ENCODE results near the gene VWA3A. TPM values are rescaled to one million over a fixed set of nuclear protein-coding genes. Genes with fewer than 3 reads are reported as not detected.
"Not testable (repeated sequence)": the region's sequence is repeated elsewhere in the genome, so short reads cannot be mapped to it uniquely, and the experiment has no call there.

VWA3A gene
- total and polyA plus RNA-seq, 2 experiments from 2014 or later = not detected

DNA sequence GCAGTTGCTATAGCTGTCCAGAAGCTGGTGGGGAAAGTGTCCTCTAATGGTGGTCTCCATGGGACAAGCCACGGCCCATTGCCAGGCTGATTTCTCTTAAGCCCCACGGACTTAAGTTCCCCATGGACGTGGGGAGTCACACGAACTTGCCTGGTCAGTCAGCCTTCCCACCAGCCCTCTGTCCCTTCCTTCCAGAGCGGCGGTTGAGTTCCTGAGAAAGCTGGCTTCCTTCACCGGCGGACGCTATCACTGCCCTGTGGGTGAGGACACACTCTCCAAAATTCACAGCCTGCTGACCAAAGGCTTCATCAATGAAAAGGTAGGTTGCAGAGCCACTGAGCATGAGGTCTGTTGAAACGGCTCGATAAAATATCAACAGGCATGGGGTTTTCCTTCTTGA lies 60.0 kb downstream of the VWA3A start:
- TF ChIP-seq EZH2 (IDR thresholded peaks at IDR 0.05; ENCODE audit: insufficient read depth, poor library complexity, severe bottlenecking) = no peak
- no peak for TF ChIP-seq EZH2phosphoT487 (IDR thresholded peaks at IDR 0.05; ENCODE audit: insufficient read depth, low read depth)
- no peaks in the 10 kb centered on the region for H3K79me2 ChIP-seq (ENCODE audit: insufficient read depth)
- no peaks in the 10 kb centered on the region for H3K36me3 ChIP-seq (ENCODE audit: low read depth)
- H3K9ac ChIP-seq = no peak overlapping the region
- no peak for DNase-seq
- H3K9me2 ChIP-seq (ENCODE audit: insufficient read depth) = no peaks in the 10 kb centered on the region
- H3K4me3 ChIP-seq = no peak overlapping the region
- in situ Hi-C loops (cut with MboI) = no loop called here
- H3F3A ChIP-seq (ENCODE audit: insufficient read depth) = no peaks in the 10 kb centered on the region
- H3K27ac ChIP-seq = no peak overlapping the region
- H3K4me1 ChIP-seq (ENCODE audit: insufficient read depth) = no peaks in the 10 kb centered on the region
- H3K4me2 ChIP-seq (ENCODE audit: unreplicated experiment) = no peak overlapping the region
- H4K20me1 ChIP-seq (ENCODE audit: insufficient read depth) = no peaks in the 10 kb centered on the region
- H2AFZ ChIP-seq = no peak overlapping the region
- peaks cover 11% of the 10 kb centered on the region for H3K27me3 ChIP-seq (replicated peaks; ENCODE audit: insufficient read depth)
- H3K9me3 ChIP-seq (ENCODE audit: low read depth) = no peaks in the 10 kb centered on the region
- 77 to 81% methylated on average over 11 of the region's 11 CpGs for WGBS, 2 experiments (ENCODE audit: low coverage in 1 of 2, low lambda C conversion rate in 2 of 2, missing lambda C conversion rate in 2 of 2)

DNA sequence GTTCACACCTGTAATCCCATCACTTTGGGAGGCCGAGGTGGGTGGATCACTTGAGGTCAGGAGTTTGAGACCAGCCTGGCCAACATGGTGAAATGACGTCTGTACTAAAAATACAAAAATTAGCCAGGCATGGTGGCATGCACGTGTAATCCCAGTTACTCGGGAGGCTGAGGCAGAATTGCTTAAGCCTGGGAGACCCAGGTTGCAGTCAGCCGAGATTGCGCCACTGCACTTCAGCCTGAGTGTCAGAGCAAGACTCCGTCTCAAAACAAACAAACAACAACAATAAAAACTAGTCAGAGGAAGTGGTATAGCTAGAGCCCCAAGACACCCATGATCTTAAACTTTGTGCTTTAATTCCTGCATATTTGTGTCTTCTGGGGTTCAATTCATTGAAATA lies 60.7 kb downstream of the VWA3A start:
- H3K36me3 ChIP-seq (ENCODE audit: low read depth); H2AFZ ChIP-seq; H3K4me2 ChIP-seq (ENCODE audit: unreplicated experiment); H3K79me2 ChIP-seq (ENCODE audit: insufficient read depth); DNase-seq; H3K4me1 ChIP-seq (ENCODE audit: insufficient read depth); H3K9me3 ChIP-seq (ENCODE audit: low read depth); H3K9me2 ChIP-seq (ENCODE audit: insufficient read depth); H3K9ac ChIP-seq; in situ Hi-C loops (cut with MboI); H3K4me3 ChIP-seq; H4K20me1 ChIP-seq (ENCODE audit: insufficient read depth); H3K27ac ChIP-seq; H3F3A ChIP-seq (ENCODE audit: insufficient read depth): not testable (repeated sequence)
- peaks cover 11% of the 10 kb centered on the region for H3K27me3 ChIP-seq (replicated peaks; ENCODE audit: insufficient read depth)
- 72% methylated on average over 7 of the region's 7 CpGs for WGBS, 2 experiments (ENCODE audit: low coverage in 1 of 2, low lambda C conversion rate in 2 of 2, missing lambda C conversion rate in 2 of 2)

- no peak overlapping the region for H3K9ac ChIP-seq
- H2AFZ ChIP-seq = no peak overlapping the region
- H3K4me3 ChIP-seq = no peak overlapping the region
- in situ Hi-C loops (cut with MboI) = no loop called here
- H3F3A ChIP-seq (ENCODE audit: insufficient read depth) = no peaks in the 10 kb centered on the region
- no peaks in the 10 kb centered on the region for H3K9me3 ChIP-seq (ENCODE audit: low read depth)
- TF ChIP-seq EZH2 (IDR thresholded peaks at IDR 0.05; ENCODE audit: insufficient read depth, poor library complexity, severe bottlenecking) = no peak
- no peak for TF ChIP-seq EZH2phosphoT487 (IDR thresholded peaks at IDR 0.05; ENCODE audit: insufficient read depth, low read depth)
- H3K79me2 ChIP-seq (ENCODE audit: insufficient read depth) = no peaks in the 10 kb centered on the region
- H3K27me3 ChIP-seq (replicated peaks; ENCODE audit: insufficient read depth) = peaks cover 23% of the 10 kb centered on the region
- H3K27ac ChIP-seq = no peak overlapping the region
- H3K9me2 ChIP-seq (ENCODE audit: insufficient read depth) = no peaks in the 10 kb centered on the region
- no peaks in the 10 kb centered on the region for H3K36me3 ChIP-seq (ENCODE audit: low read depth)
- no peak for DNase-seq
- H3K4me2 ChIP-seq (ENCODE audit: unreplicated experiment) = no peak overlapping the region
- no peaks in the 10 kb centered on the region for H4K20me1 ChIP-seq (ENCODE audit: insufficient read depth)
- no peaks in the 10 kb centered on the region for H3K4me1 ChIP-seq (ENCODE audit: insufficient read depth)
Measured at GRCh38 chr16:22161401-22161800, 69.1 kb downstream of the VWA3A start.

DNA sequence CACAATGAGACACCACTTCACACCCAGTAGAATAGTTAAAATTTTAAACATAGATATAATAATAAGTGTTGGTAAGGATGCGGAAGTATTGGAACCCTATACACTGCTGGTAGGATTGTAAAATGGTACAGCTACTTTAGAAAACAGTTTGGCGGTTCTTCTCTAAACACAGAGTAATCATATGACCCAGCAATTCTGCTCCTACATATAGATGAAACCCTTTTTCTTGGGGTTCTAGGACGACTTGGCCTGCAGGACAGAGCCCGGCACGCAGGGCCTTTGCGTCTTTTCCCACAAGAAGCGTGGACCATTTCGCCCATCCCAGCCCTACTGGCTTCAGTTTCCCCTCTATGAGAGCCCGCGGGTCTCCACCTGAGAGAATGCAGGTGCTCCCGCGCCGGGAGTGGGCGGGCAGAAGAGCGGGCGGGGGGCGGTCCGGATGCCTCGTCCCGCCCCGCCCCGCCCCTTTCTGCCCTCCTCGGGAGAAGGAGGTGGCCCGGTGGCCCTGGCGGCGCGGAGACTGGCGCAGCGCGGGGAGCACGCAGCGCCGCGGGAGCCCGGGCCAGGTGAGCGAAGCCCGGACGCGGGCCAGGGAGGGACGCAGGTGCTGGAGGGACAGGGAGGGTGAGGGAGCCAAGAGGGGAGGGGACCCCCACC lies 69.8 kb downstream of the VWA3A start, which contains the start of gene SDR42E2:
TSS of gene SDR42E2 (plus strand) at position 508 of the 657 bp plus-strand sequence. CDS start 3,077 bp downstream, outside the sequence.
- H3K36me3 ChIP-seq (ENCODE audit: low read depth) = no peaks in the 10 kb centered on the region
- H3K9ac ChIP-seq = no peak within 1 kb of the TSS
- in situ Hi-C loops (cut with MboI) = no loop called here
- H3K79me2 ChIP-seq (ENCODE audit: insufficient read depth) = no peaks in the 10 kb centered on the region
- H3K9me3 ChIP-seq (ENCODE audit: low read depth) = no peaks in the 10 kb centered on the region
- no peaks in the 10 kb centered on the region for H3F3A ChIP-seq (ENCODE audit: insufficient read depth)
- H3K4me2 ChIP-seq (ENCODE audit: unreplicated experiment) = no peak within 1 kb of the TSS
- WGBS, 2 experiments (ENCODE audit: low coverage in 1 of 2, low lambda C conversion rate in 2 of 2, missing lambda C conversion rate in 2 of 2) = 6 to 17% methylated on average over 8 to 40 of the region's 40 CpGs
- no peaks in the 10 kb centered on the region for H4K20me1 ChIP-seq (ENCODE audit: insufficient read depth)
- no peak for DNase-seq
- H3K9me2 ChIP-seq (ENCODE audit: insufficient read depth) = no peaks in the 10 kb centered on the region
- no peak within 1 kb of the TSS for H3K4me3 ChIP-seq
- no peaks in the 10 kb centered on the region for H3K4me1 ChIP-seq (ENCODE audit: insufficient read depth)
- no peak within 1 kb of the TSS for H3K27ac ChIP-seq
- TF ChIP-seq EZH2phosphoT487 (IDR thresholded peaks at IDR 0.05; ENCODE audit: insufficient read depth, low read depth) (no peak), EZH2 (IDR thresholded peaks at IDR 0.05; ENCODE audit: insufficient read depth, poor library complexity, severe bottlenecking) (no peak)
- H2AFZ ChIP-seq = no peak within 1 kb of the TSS
- H3K27me3 ChIP-seq (replicated peaks; ENCODE audit: insufficient read depth) = peaks cover 23% of the 10 kb centered on the region

GRCh38 chr16:22162656-22163009 lies 70.3 kb downstream of the VWA3A start:
- Histone ChIP-seq H3K4me2 (ENCODE audit: unreplicated experiment) (no peak overlapping the region), H3K27me3 (replicated peaks; ENCODE audit: insufficient read depth) (peaks cover 23% of the 10 kb centered on the region), H3K9ac (no peak overlapping the region), H3F3A (ENCODE audit: insufficient read depth) (no peaks in the 10 kb centered on the region), H3K9me2 (ENCODE audit: insufficient read depth) (no peaks in the 10 kb centered on the region), H3K79me2 (ENCODE audit: insufficient read depth) (no peaks in the 10 kb centered on the region), H2AFZ (no peak overlapping the region), H3K9me3 (ENCODE audit: low read depth) (no peaks in the 10 kb centered on the region), H3K4me3 (no peak overlapping the region), H4K20me1 (ENCODE audit: insufficient read depth) (no peaks in the 10 kb centered on the region), H3K4me1 (ENCODE audit: insufficient read depth) (no peaks in the 10 kb centered on the region), H3K36me3 (ENCODE audit: low read depth) (no peaks in the 10 kb centered on the region), H3K27ac (no peak overlapping the region)
- no peak for DNase-seq
- WGBS, 2 experiments (ENCODE audit: low coverage in 1 of 2, low lambda C conversion rate in 2 of 2, missing lambda C conversion rate in 2 of 2) = 23 to 35% methylated on average over 13 to 14 of the region's 14 CpGs
- no peak for TF ChIP-seq EZH2phosphoT487 (IDR thresholded peaks at IDR 0.05; ENCODE audit: insufficient read depth, low read depth)
- TF ChIP-seq EZH2 (IDR thresholded peaks at IDR 0.05; ENCODE audit: insufficient read depth, poor library complexity, severe bottlenecking) = no peak
- in situ Hi-C loops (cut with MboI) = no loop called here
